GM10266 (cell line): ENCODE results near the gene GIT2.

Source experiments
- DNase-seq: peaks from one replicate; pipeline ENCODE4 v3.0.0; 2012; ENCODE audit errors: extremely low spot score
- TF ChIP-seq, protein P1 (sequence below): IDR thresholded peaks from 2 replicates; pipeline ENCODE4 v1.5.1; 2012; ENCODE audit warnings: mild to moderate bottlenecking, low read depth; ENCODE audit not compliant: control insufficient read depth, insufficient read depth; ENCODE audit errors: missing control alignments

The GIT2 gene

DNA sequence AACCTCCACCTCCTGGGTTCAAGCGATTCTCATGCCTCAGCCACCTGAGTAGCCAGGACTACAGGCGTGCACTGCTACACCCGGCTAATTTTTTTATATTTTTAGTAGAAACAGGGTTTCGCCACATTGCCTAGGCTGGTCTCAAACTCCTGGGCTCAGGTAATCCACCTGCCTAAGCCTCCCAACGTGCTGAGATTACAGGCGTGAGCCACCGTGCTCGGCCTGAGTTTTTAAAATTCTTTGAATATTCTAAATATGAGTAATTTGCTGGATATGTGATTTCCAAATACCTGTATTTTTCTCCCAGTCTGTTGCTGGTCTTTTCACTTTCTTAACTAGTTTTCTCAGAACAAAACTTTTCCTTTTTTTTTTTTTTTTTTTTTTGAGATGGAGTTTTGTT, 27.4 kb downstream of the GIT2 start:
- no peak for DNase-seq
- TF ChIP-seq, protein P1, sequence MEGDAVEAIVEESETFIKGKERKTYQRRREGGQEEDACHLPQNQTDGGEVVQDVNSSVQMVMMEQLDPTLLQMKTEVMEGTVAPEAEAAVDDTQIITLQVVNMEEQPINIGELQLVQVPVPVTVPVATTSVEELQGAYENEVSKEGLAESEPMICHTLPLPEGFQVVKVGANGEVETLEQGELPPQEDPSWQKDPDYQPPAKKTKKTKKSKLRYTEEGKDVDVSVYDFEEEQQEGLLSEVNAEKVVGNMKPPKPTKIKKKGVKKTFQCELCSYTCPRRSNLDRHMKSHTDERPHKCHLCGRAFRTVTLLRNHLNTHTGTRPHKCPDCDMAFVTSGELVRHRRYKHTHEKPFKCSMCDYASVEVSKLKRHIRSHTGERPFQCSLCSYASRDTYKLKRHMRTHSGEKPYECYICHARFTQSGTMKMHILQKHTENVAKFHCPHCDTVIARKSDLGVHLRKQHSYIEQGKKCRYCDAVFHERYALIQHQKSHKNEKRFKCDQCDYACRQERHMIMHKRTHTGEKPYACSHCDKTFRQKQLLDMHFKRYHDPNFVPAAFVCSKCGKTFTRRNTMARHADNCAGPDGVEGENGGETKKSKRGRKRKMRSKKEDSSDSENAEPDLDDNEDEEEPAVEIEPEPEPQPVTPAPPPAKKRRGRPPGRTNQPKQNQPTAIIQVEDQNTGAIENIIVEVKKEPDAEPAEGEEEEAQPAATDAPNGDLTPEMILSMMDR, result no peak

DNA sequence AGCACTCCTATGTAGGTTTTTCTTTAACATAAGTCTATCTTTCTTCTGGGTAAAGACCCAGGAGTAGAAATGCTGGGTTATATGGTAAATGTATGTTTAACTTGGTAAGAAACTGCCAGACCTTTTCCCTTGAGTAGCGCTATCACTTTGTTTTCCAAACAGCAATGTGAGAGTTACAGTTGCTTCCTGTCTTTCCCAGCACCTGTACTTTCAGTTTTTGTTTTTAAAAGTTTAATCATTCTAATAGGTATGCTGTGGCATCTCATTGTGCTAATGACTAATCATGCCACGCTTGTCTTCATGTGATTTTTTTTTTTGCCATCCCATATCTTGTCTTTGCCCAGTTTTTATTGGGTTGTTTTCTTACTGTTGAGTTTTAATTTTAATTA, 28.1 kb downstream of the GIT2 start:
- no peak for DNase-seq
- TF ChIP-seq, protein P1, result no peak

DNA sequence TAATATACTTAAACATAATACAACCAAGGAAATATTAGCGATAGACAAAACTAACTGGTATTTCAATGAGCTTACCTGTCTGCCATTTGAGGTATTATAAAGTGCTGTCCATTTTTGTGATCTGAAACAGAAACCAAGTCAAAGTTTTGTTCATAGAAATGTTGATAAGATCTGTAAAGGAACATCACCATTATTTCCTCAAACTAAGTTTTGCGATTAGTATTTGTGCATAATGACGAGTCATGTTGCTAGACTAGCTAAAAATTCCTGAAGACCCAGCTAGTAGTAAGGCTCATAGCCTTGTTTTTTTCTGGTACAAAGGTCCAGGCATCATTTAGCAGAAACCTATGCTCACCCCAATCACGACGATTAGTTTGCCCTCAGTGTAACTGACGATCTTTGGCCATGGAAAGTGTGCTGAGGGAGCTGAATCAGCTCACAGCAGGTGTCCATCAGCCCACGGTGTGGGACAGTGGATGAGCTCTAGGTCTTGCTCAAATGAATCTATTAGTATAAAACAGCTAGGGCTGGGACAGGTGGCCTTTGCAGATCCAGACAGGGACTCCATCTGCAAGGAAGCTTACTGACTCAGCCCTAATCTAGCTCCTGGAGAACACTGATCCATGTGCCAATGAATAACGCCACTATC, 28.7 kb downstream of the GIT2 start:
- DNase-seq, result no peak
- TF ChIP-seq, protein P1, result no peak

DNA sequence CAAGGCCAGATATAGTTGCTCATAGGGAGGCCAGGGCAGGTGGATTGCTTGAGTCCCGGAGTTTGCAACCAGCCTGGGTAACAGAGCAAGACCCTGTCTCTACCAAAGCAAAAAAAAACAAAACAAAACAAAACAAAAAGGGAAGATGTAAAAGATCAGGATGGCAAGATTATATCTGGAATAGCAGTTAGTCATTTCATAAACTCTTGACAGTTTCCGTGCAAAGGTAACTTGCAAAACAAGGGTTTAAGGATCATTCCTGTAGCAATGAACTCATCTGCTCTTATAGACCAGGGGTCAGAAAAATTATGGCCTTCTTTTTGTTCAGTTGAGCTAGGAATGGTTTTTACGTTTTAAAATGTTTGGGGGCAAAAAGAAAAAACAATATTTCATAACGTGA, 29.6 kb downstream of the GIT2 start:
- TF ChIP-seq, protein P1, result no peak
- DNase-seq, result no peak

DNA sequence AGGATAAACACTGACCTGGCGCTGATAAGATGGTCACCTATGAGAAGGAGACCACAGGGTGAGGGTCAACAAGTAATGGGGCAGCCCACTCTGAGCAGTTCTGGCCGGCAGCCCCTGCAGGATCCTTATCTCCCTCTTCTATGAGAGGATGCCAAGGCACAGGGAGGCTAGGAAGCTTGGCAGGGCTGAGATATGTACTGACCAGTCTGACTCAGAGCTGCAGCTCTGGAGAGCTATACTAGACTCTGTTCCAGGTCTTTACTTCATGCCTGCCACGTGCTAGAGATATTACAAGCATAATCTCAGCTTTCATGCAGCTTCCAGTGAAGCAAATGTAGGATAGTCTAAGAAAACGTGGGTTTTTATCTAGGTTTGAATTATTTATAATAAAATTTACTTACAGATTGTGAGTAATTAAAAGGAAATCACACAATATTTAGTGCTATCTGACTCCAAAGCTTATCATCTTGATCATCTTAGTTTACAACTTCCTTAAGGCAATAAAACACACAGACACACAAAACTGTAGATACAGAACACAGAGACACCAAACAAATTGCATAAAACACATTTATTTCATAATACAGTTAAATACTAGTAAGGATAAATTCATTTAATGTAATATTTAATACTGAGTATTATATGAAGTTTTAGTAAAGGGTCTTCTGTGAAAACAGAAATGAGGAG, 32.3 kb downstream of the GIT2 start:
- TF ChIP-seq, protein P1, result no peak
- no peak for DNase-seq

DNA sequence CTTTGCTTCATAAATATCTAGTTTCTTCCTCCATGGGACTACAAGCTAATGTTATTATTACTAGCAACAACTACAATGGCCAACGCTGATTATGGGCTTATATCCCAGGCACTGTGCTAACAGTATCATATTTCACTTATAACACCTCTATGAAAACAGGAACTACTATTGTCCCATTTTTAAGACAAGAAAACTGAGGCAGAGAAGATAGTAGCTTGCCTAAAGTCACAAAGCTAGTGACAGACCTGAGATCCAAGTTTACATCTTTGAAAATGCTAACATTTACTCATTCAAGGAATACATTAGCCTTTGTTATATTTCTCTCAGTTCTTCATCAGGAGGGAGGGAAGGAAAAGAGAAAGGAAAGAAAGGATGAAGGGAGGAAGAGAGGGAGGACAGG, 32.8 kb downstream of the GIT2 start:
- TF ChIP-seq, protein P1, result no peak

DNA sequence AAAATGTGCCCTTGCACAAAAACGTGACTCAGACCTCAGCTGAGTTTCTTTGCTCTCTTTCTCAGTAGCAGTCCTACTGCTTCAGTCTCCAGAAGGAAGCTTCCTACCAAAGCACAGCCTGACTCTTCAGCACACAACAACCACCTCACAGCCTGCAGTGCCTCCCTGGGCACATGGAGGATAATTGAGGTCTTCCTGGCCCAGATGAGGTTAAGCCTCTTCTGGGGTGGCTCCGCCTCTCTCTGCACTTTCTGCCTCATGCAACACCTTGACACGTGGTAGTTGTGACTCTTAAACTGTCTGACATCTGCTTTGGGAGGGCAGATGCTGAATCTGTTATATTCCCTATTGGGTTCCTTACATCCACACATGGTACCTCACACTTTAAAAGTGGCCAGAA, 33.8 kb downstream of the GIT2 start:
- DNase-seq, result no peak
- TF ChIP-seq, protein P1, result no peak

More for the DNA sequence above, 32.8 kb downstream of the GIT2 start:
- DNase-seq, result no peak
